ENCODE measurements around the gene CATSPER2.
"Not testable (repeated sequence)": the region's sequence is repeated elsewhere in the genome, so short reads cannot be mapped to it uniquely, and the experiment has no call there.

GRCh38 chr15:43693148-43694022 is 44.7 kb upstream of the CATSPER2 start, which contains the start of gene CKMT1A:
- not testable (repeated sequence) for TF ChIP-seq JUNB (IDR thresholded peaks at IDR 0.05); CTCF (IDR thresholded peaks at IDR 0.05); POLR2A (IDR thresholded peaks at IDR 0.05; ENCODE audit: low read length); MAX (IDR thresholded peaks at IDR 0.05); KDM1A (IDR thresholded peaks at IDR 0.05; ENCODE audit: low read depth); JUN (IDR thresholded peaks at IDR 0.05); RCOR1 (IDR thresholded peaks at IDR 0.05; ENCODE audit: low read depth, low read length); REST (IDR thresholded peaks at IDR 0.05); RNF2 (IDR thresholded peaks at IDR 0.05; ENCODE audit: borderline replicate concordance, low read depth); EP300 (IDR thresholded peaks at IDR 0.05); PHF8 (IDR thresholded peaks at IDR 0.05; ENCODE audit: borderline replicate concordance, low read depth); FOSL2 (IDR thresholded peaks at IDR 0.05); FOSL2 (CRISPR knock-in tag; IDR thresholded peaks at IDR 0.05)

All from A549 (cell line).